ENCODE results near the gene PLCH1. TPM values are rescaled to one million over a fixed set of nuclear protein-coding genes. Genes with fewer than 3 reads are reported as not detected.

PLCH1 gene
- total and polyA plus RNA-seq, 2 of the 8 experiments (the other 6 are each of a cell fraction or from before 2014, with no cell fraction given) = 5.8 to 17.2 TPM

DNA sequence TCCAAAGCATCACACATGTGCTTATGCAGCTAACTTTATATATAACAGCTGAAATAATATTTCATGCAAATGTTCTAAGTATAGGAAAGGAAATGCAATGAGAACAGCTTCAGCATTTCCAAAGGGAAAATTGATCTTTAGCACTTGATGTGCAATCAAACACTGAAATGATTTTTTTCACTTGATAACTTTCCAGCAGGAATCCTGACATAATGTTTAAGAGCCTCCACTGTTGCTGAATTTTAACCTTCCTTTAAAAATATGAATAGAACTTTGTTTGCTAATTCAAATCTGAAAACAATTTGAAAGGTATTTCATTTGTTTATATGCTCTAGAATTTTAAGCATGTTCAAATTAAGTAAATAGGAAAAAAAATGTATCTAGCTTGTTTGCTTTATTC, 354.5 kb downstream of the PLCH1 start (continued):
- no peak for TF ChIP-seq HDAC6 (IDR thresholded peaks at IDR 0.05; ENCODE audit: low read depth, low read length)

All from H1 (cell line).